HFF-Myc (cell line): Measurements from ENCODE around the gene PNPLA7.

Source experiments
- DNase-seq: peaks from one replicate; pipeline ENCODE4 v3.0.0-alpha.2; 2011; ENCODE audit warnings: low read depth; ENCODE audit errors: extremely low read depth
- H3K4me3 ChIP-seq: replicated peaks from 2 replicates; pipeline ENCODE4 v1.5.1; 2011; ENCODE audit warnings: low read depth, mild to moderate bottlenecking, control low read depth, low read length
- CTCF ChIP-seq: IDR thresholded peaks from 2 replicates; pipeline ENCODE4 v1.5.1; 2012; ENCODE audit warnings: mild to moderate bottlenecking, low read depth, low read length, control low read depth; ENCODE audit errors: missing control alignments

Gene PNPLA7

GRCh38 chr9:137485343-137486140, 64.7 kb downstream of the PNPLA7 start:
- TF ChIP-seq CTCF, result no peak
- no peak overlapping the region for H3K4me3 ChIP-seq
- DNase-seq, result no peak

- no peak for DNase-seq
- no peak for TF ChIP-seq CTCF
- H3K4me3 ChIP-seq, result no peak overlapping the region
These were observed 65.5 kb downstream of the PNPLA7 start for GRCh38 chr9:137484551-137485315.

GRCh38 chr9:137482094-137482781, 68.0 kb downstream of the PNPLA7 start:
- DNase-seq, result peak; percentile 56
- no peak for TF ChIP-seq CTCF

GRCh38 chr9:137480686-137481683, 69.2 kb downstream of the PNPLA7 start:
- TF ChIP-seq CTCF, result no peak
- no peak for DNase-seq
- no peak overlapping the region for H3K4me3 ChIP-seq

More at GRCh38 chr9:137482094-137482781, 68.0 kb downstream of the PNPLA7 start:
- no peak overlapping the region for H3K4me3 ChIP-seq

GRCh38 chr9:137479892-137480685, 70.1 kb downstream of the PNPLA7 start:
- DNase-seq, result no peak
- no peak overlapping the region for H3K4me3 ChIP-seq
- TF ChIP-seq CTCF, result no peak
